Panc1 (cell line): ENCODE results near the gene DLG3. TPM values are rescaled to one million over a fixed set of nuclear protein-coding genes. Genes with fewer than 3 reads are reported as not detected.

Experiments
- ATAC-seq: fragments of 200-7000 bp; cut with Tn5 transposase; 2 replicates; pipeline ENCODE4 v1.9.1; 2020; ENCODE audit warnings: mild to moderate bottlenecking, moderate library complexity
- BruUV-seq: library from RNA; stranded (reverse); fragments of 400-500 nt; replicated peaks from 2 replicates; lab custom pipeline; 2021; lab: Mats Ljungman, UMichigan
- CTCF ChIA-PET: fragments of 300-600 bp; sonication (Branson Sonifier 250); formaldehyde crosslinking; loops from one replicate; lab custom pipeline; 2022; ENCODE audit warnings: antibody characterized with exemption; lab: Charles Lee
- POLR2A ChIA-PET: fragments of 300-600 bp; sonication (Branson Sonifier 250); formaldehyde crosslinking; loops from one replicate; lab custom pipeline; 2022; ENCODE audit warnings: antibody characterized with exemption; lab: Charles Lee
- DNase-seq: peaks from one replicate; pipeline ENCODE4 v3.0.0-alpha.2; 2010; ENCODE audit warnings: low read depth, low spot score
- H3K27ac ChIP-seq: 2 replicates; pipeline ENCODE4 v1.5.1; 2011; ENCODE audit warnings: mild to moderate bottlenecking, low read length, inconsistent platforms
- H3K27me3 ChIP-seq: fragments of 200-500 bp; sonication (Bioruptor generic); 2 replicates; pipeline ENCODE4 v1.6.0; 2014; ENCODE audit warnings: low read length, inconsistent platforms; ENCODE audit not compliant: control insufficient read depth, insufficient read depth
- H3K36me3 ChIP-seq: fragments of 200-500 bp; sonication (Bioruptor generic); 2 replicates; pipeline ENCODE4 v1.5.1; 2014; ENCODE audit warnings: inconsistent platforms, mild to moderate bottlenecking, low read length, moderate library complexity; ENCODE audit not compliant: control insufficient read depth, insufficient read depth
- H3K4me1 ChIP-seq: 2 replicates; pipeline ENCODE4 v1.5.1; 2011; ENCODE audit warnings: inconsistent platforms, mild to moderate bottlenecking, low read length, moderate library complexity; ENCODE audit not compliant: control insufficient read depth, insufficient read depth
- H3K4me3 ChIP-seq, 2 experiments: 2 replicates each; pipeline ENCODE4 v1.5.1; 2011 to 2012; ENCODE audit warnings: low read depth in 2 of 2, low read length in 2 of 2, mild to moderate bottlenecking in 2 of 2, inconsistent platforms in 1 of 2, moderate library complexity in 1 of 2
- H3K9me3 ChIP-seq: fragments of 200-500 bp; sonication (Bioruptor generic); 2 replicates; pipeline ENCODE4 v1.5.1; 2014; ENCODE audit warnings: low read depth, mild to moderate bottlenecking, inconsistent platforms, low read length, moderate library complexity; ENCODE audit not compliant: control insufficient read depth, insufficient read depth
- POLR2AphosphoS5 ChIP-seq: IDR thresholded peaks from 2 replicates; pipeline ENCODE4 v1.6.1; 2012; ENCODE audit warnings: mild to moderate bottlenecking, low read depth, low read length, moderate library complexity
- SIN3A ChIP-seq: IDR thresholded peaks from 2 replicates; pipeline ENCODE4 v1.6.1; 2012; ENCODE audit warnings: low read depth, mild to moderate bottlenecking, low read length, moderate library complexity, borderline replicate concordance; ENCODE audit not compliant: insufficient read depth
- TCF7L2 ChIP-seq: IDR thresholded peaks from 2 replicates; pipeline ENCODE4 v1.6.1; 2011; ENCODE audit warnings: mild to moderate bottlenecking, low read depth, low read length, inconsistent platforms
- in situ Hi-C: cut with HindIII; loops from 2 replicates; pipeline ENCODE4 v1.10.0; 2016; ENCODE audit warnings: low sequenced_read_pairs, low pct_unique_long_range_greater_than_20kb
- intact Hi-C: fragments of 100-400 bp; cut with micrococcal nuclease; formaldehyde crosslinking; loops from one replicate; pipeline ENCODE4 v1.10.0; 2022; ENCODE audit not compliant: unreplicated experiment
- total RNA-seq: library from RNA; stranded (reverse); gene quantifications from one replicate; pipeline ENCODE4 v1.2.1, GENCODE V29; 2021; ENCODE audit not compliant: unreplicated experiment
- TF ChIP-seq, protein P1 (sequence below), 2 experiments: IDR thresholded peaks; 2 replicates each; pipeline ENCODE4 v1.6.1; 2011 to 2012; ENCODE audit warnings: low read depth in 2 of 2, control low read depth in 1 of 2, low read length in 1 of 2, mild to moderate bottlenecking in 1 of 2, moderate library complexity in 1 of 2; ENCODE audit not compliant: insufficient read depth in 1 of 2
- TF ChIP-seq, protein P2 (sequence below): fragments of 450-650 bp; IDR thresholded peaks from 2 replicates; pipeline ENCODE4 v1.5.1; 2017; ENCODE audit warnings: mild to moderate bottlenecking

DLG3 gene
- total RNA-seq, 1 experiment from 2014 or later = 3.0 TPM

DNA sequence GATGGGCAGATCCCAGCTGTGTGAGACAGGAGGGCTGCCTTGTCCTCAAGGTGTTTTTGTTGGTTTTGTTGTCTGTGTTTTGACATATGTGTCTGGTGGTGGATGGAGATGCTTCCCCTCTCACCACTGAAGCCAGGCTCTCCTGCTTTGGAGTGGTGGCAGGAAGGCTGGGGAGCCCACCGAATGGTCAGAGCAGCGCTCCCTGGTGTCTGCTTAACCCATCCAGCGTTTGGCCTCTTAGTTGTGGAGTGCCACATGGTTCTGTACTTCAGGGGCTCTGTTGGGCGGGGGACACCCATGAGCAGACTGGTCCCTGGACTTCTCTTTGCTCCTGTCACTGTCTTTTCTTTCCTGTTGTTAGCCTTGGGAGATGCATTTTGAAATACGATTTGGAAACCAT, 51.9 kb downstream of the DLG3 start:
- Histone ChIP-seq H3K9me3 (no peaks in the 10 kb centered on the region), H3K27ac (no peak overlapping the region), H3K4me1 (no peaks in the 10 kb centered on the region), H3K4me3 (no peak overlapping the region), H3K36me3 (no peaks in the 10 kb centered on the region), H3K27me3 (no peaks in the 10 kb centered on the region)
- DNase-seq = no peak
- intact Hi-C loops (no loop called here), in situ Hi-C loops (no loop called here)
- ATAC-seq = no peak
- TF ChIP-seq POLR2AphosphoS5 (no peak), TCF7L2 (no peak)
- TF ChIP-seq, protein P1, sequence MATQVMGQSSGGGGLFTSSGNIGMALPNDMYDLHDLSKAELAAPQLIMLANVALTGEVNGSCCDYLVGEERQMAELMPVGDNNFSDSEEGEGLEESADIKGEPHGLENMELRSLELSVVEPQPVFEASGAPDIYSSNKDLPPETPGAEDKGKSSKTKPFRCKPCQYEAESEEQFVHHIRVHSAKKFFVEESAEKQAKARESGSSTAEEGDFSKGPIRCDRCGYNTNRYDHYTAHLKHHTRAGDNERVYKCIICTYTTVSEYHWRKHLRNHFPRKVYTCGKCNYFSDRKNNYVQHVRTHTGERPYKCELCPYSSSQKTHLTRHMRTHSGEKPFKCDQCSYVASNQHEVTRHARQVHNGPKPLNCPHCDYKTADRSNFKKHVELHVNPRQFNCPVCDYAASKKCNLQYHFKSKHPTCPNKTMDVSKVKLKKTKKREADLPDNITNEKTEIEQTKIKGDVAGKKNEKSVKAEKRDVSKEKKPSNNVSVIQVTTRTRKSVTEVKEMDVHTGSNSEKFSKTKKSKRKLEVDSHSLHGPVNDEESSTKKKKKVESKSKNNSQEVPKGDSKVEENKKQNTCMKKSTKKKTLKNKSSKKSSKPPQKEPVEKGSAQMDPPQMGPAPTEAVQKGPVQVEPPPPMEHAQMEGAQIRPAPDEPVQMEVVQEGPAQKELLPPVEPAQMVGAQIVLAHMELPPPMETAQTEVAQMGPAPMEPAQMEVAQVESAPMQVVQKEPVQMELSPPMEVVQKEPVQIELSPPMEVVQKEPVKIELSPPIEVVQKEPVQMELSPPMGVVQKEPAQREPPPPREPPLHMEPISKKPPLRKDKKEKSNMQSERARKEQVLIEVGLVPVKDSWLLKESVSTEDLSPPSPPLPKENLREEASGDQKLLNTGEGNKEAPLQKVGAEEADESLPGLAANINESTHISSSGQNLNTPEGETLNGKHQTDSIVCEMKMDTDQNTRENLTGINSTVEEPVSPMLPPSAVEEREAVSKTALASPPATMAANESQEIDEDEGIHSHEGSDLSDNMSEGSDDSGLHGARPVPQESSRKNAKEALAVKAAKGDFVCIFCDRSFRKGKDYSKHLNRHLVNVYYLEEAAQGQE (IDR thresholded peaks at IDR 0.05; ENCODE audit: insufficient read depth in 1 of 2, low read depth in 2 of 2, low read length in 1 of 2) = no peak
- BruUV-seq = no TSS peak
- ChIA-PET POLR2A (no interaction called here), CTCF (no interaction called here)

DNA sequence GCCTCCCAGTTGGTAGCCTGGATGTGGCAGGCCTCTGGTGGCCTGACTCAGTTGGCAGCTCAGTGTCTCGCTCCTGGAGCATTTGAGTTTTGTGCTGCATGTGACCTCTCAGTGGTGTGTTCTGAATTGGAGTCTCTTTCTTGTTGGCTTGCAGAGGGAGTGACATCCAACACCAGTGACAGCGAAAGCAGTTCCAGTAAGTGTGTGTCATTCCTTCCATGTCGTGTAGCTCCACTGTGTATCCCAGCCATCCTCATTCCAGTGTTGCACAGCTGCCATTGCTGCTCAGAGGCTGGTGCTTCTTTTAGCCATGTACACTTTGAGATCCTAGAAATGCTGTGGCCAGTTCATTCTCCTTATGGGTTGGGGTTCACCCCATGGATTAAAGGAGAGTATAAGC, 52.4 kb downstream of the DLG3 start:
- Histone ChIP-seq H3K36me3 (no peaks in the 10 kb centered on the region), H3K9me3 (no peaks in the 10 kb centered on the region), H3K4me1 (no peaks in the 10 kb centered on the region), H3K27ac (no peak overlapping the region), H3K4me3 (no peak overlapping the region), H3K27me3 (no peaks in the 10 kb centered on the region)
- no peak for DNase-seq
- in situ Hi-C loops (no loop called here), intact Hi-C loops (no loop called here)
- no peak for ATAC-seq
- CTCF ChIA-PET = no interaction called here
- TF ChIP-seq, protein P2, sequence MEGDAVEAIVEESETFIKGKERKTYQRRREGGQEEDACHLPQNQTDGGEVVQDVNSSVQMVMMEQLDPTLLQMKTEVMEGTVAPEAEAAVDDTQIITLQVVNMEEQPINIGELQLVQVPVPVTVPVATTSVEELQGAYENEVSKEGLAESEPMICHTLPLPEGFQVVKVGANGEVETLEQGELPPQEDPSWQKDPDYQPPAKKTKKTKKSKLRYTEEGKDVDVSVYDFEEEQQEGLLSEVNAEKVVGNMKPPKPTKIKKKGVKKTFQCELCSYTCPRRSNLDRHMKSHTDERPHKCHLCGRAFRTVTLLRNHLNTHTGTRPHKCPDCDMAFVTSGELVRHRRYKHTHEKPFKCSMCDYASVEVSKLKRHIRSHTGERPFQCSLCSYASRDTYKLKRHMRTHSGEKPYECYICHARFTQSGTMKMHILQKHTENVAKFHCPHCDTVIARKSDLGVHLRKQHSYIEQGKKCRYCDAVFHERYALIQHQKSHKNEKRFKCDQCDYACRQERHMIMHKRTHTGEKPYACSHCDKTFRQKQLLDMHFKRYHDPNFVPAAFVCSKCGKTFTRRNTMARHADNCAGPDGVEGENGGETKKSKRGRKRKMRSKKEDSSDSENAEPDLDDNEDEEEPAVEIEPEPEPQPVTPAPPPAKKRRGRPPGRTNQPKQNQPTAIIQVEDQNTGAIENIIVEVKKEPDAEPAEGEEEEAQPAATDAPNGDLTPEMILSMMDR = no peak
- TF ChIP-seq SIN3A (no peak), TCF7L2 (no peak)
- no TSS peak for BruUV-seq
- POLR2A ChIA-PET = no interaction called here

DNA sequence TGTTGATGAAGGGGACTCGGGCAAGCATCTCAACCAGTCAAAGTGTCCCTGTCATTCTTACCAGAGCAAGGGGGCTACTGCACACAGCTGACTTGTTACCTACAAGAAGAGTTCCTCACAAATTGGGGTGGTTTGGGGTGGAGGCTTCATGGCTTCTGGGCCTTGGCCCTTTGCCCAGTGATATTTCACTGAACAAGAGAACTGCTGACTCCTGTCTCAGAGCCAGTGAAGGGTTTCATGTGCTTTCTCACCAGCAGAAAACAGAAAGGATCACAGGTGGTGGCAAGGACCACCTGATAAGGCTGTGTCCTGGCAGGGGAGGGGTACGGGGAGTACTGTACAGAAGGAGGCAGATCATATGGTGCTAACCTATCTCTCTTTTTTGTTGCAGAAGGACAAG, 53.5 kb downstream of the DLG3 start:
- Histone ChIP-seq H3K27ac (no peak overlapping the region), H3K36me3 (no peaks in the 10 kb centered on the region), H3K9me3 (no peaks in the 10 kb centered on the region), H3K4me1 (no peaks in the 10 kb centered on the region), H3K27me3 (no peaks in the 10 kb centered on the region), H3K4me3 (no peak overlapping the region)
- BruUV-seq = no TSS peak
- CTCF ChIA-PET = no interaction called here
- TF ChIP-seq, protein P2 = no peak
- TF ChIP-seq TCF7L2 (no peak), SIN3A (no peak), POLR2AphosphoS5 (no peak)
- TF ChIP-seq, protein P1 (IDR thresholded peaks at IDR 0.05; ENCODE audit: insufficient read depth in 1 of 2, low read depth in 2 of 2, low read length in 1 of 2) = no peak
- intact Hi-C loops (no loop called here), in situ Hi-C loops (no loop called here)
- no peak for ATAC-seq
- DNase-seq = no peak
- POLR2A ChIA-PET = no interaction called here
